MM.1S (cell line): ENCODE measurements around the gene DHRS4.

Experiments
- CTCF ChIP-seq: fragments of 300-600 bp; sonication (generic); IDR thresholded peaks from 2 replicates; pipeline ENCODE4 v1.5.1; 2016; ENCODE audit warnings: antibody characterized with exemption, low read length, mixed read lengths
- EZH2 ChIP-seq: fragments of 300-600 bp; sonication (generic); optimal IDR thresholded peaks from 2 replicates; pipeline ENCODE3; 2017; ENCODE audit warnings: low read depth, mild to moderate bottlenecking, antibody characterized with exemption, low read length, mixed read lengths

- TF ChIP-seq CTCF (no peak), EZH2 (no peak)
Measured at GRCh38 chr14:23941669-23942068, 11.9 kb upstream of the DHRS4 start.
